HFFc6 (cell line): ENCODE results near the gene GMCL2. TPM values are rescaled to one million over a fixed set of nuclear protein-coding genes. Genes with fewer than 3 reads are reported as not detected.

ENCODE experiments used
- DNase-seq: peaks from one replicate; pipeline ENCODE4 v3.0.0-alpha.2; 2018
- H3K27ac Mint-ChIP-seq: 2 replicates; pipeline ENCODE4 v1.8.0; 2020; ENCODE audit warnings: mild to moderate bottlenecking, mixed read lengths
- H3K27me3 Mint-ChIP-seq: 2 replicates; pipeline ENCODE4 v1.8.0; 2021; ENCODE audit warnings: mild to moderate bottlenecking, moderate library complexity, mixed read lengths; ENCODE audit not compliant: insufficient read depth
- H3K36me3 Mint-ChIP-seq: 2 replicates; pipeline ENCODE4 v1.8.0; 2021; ENCODE audit warnings: low read depth, mixed read lengths
- H3K4me1 Mint-ChIP-seq: 2 replicates; pipeline ENCODE4 v1.8.0; 2020; ENCODE audit warnings: low read depth, mixed read lengths
- H3K4me3 Mint-ChIP-seq: 2 replicates; pipeline ENCODE4 v1.8.0; 2020; ENCODE audit warnings: mild to moderate bottlenecking, moderate library complexity, mixed read lengths
- H3K9me3 Mint-ChIP-seq: 2 replicates; pipeline ENCODE4 v1.8.0; 2020; ENCODE audit warnings: mild to moderate bottlenecking, mixed read lengths
- total RNA-seq, 6 experiments: library from RNA; stranded (reverse); fragmentation: NEBNext Ultra II Directional; extraction: Animal tissue kit (Norgen Biotek cat#: 25700); gene quantifications; 2 replicates in 1 of 6; 3 replicates in 5 of 6; pipeline ENCODE4 v1.2.3, GENCODE V29; 2021
- TF ChIP-seq, protein P1 (sequence below): fragments of 200-600 bp; sonication (generic); IDR thresholded peaks from 2 replicates; pipeline ENCODE4 v1.5.0; 2021; ENCODE audit warnings: antibody characterized with exemption, mild to moderate bottlenecking

Gene GMCL2
- total RNA-seq, 6 experiments from 2014 or later: not detected

DNA sequence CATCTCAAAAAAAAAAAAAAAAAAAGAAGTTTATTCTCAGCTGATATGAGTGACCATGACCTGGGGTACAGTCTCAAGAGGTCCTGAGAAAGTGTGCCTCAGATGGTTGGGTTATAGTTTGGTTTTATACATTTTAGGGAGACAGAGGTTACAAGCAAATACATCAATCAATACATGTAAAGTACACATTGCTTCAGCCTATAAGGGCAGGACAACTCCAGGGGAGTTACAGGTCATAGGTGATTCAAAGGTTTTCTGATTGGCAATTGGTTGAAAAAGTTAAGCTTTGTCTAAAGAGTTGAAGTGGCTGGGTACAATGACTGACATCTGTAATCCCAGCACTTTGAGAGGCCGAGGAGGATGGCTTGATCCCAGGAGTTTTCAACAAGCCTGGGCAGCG is 2.3 kb upstream of the GMCL2 start:
- peaks cover 17% of the 10 kb centered on the region for H3K4me1 Mint-ChIP-seq
- peaks cover 18% of the 10 kb centered on the region for H3K27me3 Mint-ChIP-seq
- no peak for DNase-seq
- no peaks in the 10 kb centered on the region for H3K36me3 Mint-ChIP-seq
- H3K27ac Mint-ChIP-seq: no peak overlapping the region
- H3K9me3 Mint-ChIP-seq: peaks cover 4% of the 10 kb centered on the region; the same call in 1 of the 2 replicates
- TF ChIP-seq, protein P1, sequence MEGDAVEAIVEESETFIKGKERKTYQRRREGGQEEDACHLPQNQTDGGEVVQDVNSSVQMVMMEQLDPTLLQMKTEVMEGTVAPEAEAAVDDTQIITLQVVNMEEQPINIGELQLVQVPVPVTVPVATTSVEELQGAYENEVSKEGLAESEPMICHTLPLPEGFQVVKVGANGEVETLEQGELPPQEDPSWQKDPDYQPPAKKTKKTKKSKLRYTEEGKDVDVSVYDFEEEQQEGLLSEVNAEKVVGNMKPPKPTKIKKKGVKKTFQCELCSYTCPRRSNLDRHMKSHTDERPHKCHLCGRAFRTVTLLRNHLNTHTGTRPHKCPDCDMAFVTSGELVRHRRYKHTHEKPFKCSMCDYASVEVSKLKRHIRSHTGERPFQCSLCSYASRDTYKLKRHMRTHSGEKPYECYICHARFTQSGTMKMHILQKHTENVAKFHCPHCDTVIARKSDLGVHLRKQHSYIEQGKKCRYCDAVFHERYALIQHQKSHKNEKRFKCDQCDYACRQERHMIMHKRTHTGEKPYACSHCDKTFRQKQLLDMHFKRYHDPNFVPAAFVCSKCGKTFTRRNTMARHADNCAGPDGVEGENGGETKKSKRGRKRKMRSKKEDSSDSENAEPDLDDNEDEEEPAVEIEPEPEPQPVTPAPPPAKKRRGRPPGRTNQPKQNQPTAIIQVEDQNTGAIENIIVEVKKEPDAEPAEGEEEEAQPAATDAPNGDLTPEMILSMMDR: no peak
- H3K4me3 Mint-ChIP-seq: no peak overlapping the region

DNA sequence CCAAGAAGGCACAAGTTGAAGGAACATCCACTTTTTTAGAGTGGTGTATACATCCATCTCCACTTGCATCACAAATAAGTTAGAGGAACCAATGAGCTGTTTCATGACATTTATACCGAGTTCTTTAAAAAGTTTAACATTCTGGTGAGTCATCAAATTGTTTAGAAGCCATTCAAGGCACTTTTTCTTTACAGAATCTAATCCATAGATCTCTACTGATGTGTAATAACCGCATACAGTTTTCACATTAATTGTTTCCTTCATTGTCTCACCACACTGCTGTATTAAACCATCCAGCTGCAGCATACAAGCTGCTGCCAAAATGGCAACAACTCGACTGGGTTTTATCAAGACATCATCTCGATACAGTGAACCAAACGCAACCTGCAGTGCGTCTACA is 744 bp downstream of the GMCL2 start:
- no peaks in the 10 kb centered on the region for H3K9me3 Mint-ChIP-seq
- no peaks in the 10 kb centered on the region for H3K36me3 Mint-ChIP-seq
- DNase-seq: no peak
- peaks cover 9% of the 10 kb centered on the region; the same call in 1 of the 2 replicates for H3K4me1 Mint-ChIP-seq
- TF ChIP-seq, protein P1: no peak
- H3K27me3 Mint-ChIP-seq: peaks cover 17% of the 10 kb centered on the region
- H3K4me3 Mint-ChIP-seq: no peak overlapping the region
- H3K27ac Mint-ChIP-seq: no peak overlapping the region

DNA sequence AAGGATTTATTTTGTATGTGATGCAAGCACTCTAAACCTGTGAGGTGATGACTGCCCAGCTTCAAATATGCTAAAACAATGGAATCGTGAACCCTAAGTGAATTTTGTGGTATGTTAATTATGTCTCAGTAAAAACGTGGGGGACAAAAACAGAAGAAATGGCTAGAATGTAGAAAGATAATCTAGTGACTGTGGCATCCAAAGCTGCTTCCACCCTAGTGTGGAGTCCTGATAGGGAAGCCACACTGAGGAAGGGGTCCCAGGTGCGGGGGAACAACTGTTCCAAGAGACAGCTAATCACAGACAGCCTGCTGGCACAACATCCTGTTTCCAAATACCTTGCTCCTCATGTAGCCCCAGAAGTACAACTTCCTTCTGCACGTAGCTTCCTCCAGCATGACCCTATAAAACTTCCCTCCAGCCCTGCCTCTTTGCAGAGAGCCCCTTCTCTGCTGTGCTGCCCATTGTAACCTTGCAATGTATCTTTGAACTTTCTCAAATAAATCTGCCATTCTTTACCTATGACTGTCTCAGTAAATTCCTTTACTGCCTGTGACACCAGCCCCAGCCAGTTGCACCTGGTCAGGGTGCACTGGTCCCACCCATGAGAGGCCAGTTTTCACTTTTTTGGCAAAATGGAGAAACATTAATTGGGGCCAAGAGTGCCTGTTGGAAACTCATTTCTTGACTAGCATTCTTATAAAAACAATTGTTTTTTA is 4.9 kb downstream of the GMCL2 start:
- Mint-ChIP-seq H3K36me3 (no peaks in the 10 kb centered on the region), H3K4me1 (peaks cover 9% of the 10 kb centered on the region; the same call in 1 of the 2 replicates), H3K4me3 (no peak overlapping the region), H3K9me3 (peaks cover 4% of the 10 kb centered on the region), H3K27me3 (peaks cover 17% of the 10 kb centered on the region), H3K27ac (no peak overlapping the region)
- TF ChIP-seq, protein P1: no peak
- DNase-seq: no peak

DNA sequence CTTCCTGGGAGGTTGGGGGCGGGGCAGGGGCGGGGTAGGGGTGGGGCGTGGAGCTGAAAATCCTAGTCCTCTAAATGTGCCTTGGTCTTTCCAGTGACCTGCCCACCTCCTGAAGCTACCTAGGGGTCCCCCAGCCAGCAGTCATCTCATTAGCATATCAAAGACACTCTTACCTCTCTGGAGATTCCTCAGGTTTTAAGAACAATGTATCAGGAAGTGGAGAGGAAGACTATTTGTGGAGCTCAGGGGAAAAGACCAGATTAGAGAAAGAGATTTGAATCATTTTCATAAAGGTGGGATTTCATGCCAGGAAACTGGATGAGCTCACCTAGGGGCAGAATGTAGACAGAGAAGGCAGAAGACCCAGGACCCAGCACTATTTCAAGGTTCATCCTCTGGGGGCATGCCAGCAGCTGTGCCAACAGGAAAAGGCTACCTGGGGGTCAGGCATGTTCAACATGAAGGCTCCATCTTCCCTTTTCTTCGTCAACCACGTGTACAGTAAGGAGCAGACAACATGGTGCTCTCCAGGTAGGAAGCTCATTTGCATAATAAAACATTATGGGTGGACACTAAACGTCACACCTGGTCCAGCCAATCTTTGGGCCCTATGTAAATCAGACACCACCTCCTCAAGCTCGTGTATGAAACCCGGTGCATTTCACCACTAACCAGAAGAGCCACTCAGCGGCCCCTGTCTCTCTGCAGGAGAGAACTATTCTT is 6.9 kb downstream of the GMCL2 start:
- H3K27ac Mint-ChIP-seq: no peak overlapping the region

DNA sequence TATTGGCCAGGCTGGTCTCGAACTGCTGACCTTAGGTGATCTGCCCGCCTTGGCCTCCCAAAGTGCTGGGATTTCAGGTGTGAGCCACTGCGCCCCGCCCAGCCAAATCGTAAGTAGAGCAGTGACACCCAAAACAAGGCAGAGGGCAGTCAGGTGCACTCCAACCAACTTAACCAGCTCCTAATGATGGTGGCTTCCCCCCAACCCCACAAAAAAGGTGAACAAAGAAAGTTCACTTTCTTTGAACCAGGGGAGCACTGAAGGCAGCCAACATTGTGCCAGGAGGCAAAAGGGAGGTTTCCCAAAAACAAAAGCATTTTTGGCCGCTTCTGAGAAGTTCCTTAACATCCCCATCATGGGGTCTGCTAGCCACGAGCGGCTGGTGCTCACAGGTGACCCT is 9.6 kb downstream of the GMCL2 start:
- TF ChIP-seq, protein P1: no peak
- peaks cover 18% of the 10 kb centered on the region for H3K27me3 Mint-ChIP-seq
- H3K4me1 Mint-ChIP-seq: no peaks in the 10 kb centered on the region
- no peaks in the 10 kb centered on the region for H3K36me3 Mint-ChIP-seq
- H3K9me3 Mint-ChIP-seq: peaks cover 4% of the 10 kb centered on the region
- no peak overlapping the region for H3K27ac Mint-ChIP-seq
- no peak overlapping the region for H3K4me3 Mint-ChIP-seq
- DNase-seq: no peak

More for the DNA sequence above, 6.9 kb downstream of the GMCL2 start:
- Mint-ChIP-seq H3K9me3 (peaks cover 4% of the 10 kb centered on the region), H3K4me1 (no peaks in the 10 kb centered on the region), H3K27me3 (peaks cover 19% of the 10 kb centered on the region), H3K36me3 (no peaks in the 10 kb centered on the region), H3K4me3 (no peak overlapping the region)
- TF ChIP-seq, protein P1: no peak
- DNase-seq: no peak
